ENCODE results near the gene DRD4. TPM values are rescaled to one million over a fixed set of nuclear protein-coding genes. Genes with fewer than 3 reads are reported as not detected.

The DRD4 gene
- total and polyA plus RNA-seq, 2 of the 13 experiments (the other 11 are each of a cell fraction or from before 2014, with no cell fraction given) = 0.09 to 0.13 TPM

- TF ChIP-seq SKI (IDR thresholded peaks at IDR 0.05; ENCODE audit: partially characterized antibody) (peak; percentile 84), TCF7L2 (IDR thresholded peaks at IDR 0.05; ENCODE audit: low read depth, low read length) (no peak), TFDP2 (CRISPR knock-in tag; IDR thresholded peaks at IDR 0.05) (0 out of 2 replicates have a peak, but pooled peaks have one; percentile 12), FOXP4 (CRISPR knock-in tag; IDR thresholded peaks at IDR 0.05) (peak; percentile 53; the same call in 1 of the 2 replicates), ARID2 (CRISPR knock-in tag; IDR thresholded peaks at IDR 0.05; ENCODE audit: borderline replicate concordance) (no peak), MAZ (IDR thresholded peaks at IDR 0.05; ENCODE audit: borderline replicate concordance, low read depth, low read length) (peak; percentile 85), MAZ (CRISPR knock-in tag; IDR thresholded peaks at IDR 0.05; ENCODE audit: low read depth) (peak; percentile 88), ZNF101 (CRISPR knock-in tag; IDR thresholded peaks at IDR 0.05; ENCODE audit: borderline replicate concordance, low read depth) (no peak), CCDC6 (CRISPR knock-in tag; IDR thresholded peaks at IDR 0.05) (no peak), SNAPC4 (CRISPR knock-in tag; IDR thresholded peaks at IDR 0.05) (no peak), ZNF446 (CRISPR knock-in tag; IDR thresholded peaks at IDR 0.05) (no peak), ZNF770 (CRISPR knock-in tag; IDR thresholded peaks at IDR 0.05) (no peak), PAXIP1 (CRISPR knock-in tag; conservative IDR thresholded peaks at IDR 0.05) (peak; percentile 82)
Observed at GRCh38 chr11:587978-588380, 49.1 kb upstream of the DRD4 start (continued).

Measured in HepG2 (cell line).